ENCODE data around the gene DDX54. TPM values are rescaled to one million over a fixed set of nuclear protein-coding genes. Genes with fewer than 3 reads are reported as not detected.
A peak's percentile ranks its signal among the peaks of the same experiment; 100 is the strongest.
"Not testable (repeated sequence)": the region's sequence is repeated elsewhere in the genome, so short reads cannot be mapped to it uniquely, and the experiment has no call there.

The DDX54 gene
- total RNA-seq, 1 donor: 31.2 TPM

GRCh38 chr12:113214895-113215400 is 29.7 kb upstream of the DDX54 start:
- H3K4me3 ChIP-seq (ENCODE audit: low read depth, low read length): no peak overlapping the region
- peak; percentile 98 for DNase-seq (ENCODE audit: low read depth)
- no peak for TF ChIP-seq CTCF (IDR thresholded peaks at IDR 0.05; ENCODE audit: insufficient read depth, low read length)

GRCh38 chr12:113211160-113211559 is 25.9 kb upstream of the DDX54 start:
- H3K4me3 ChIP-seq (ENCODE audit: low read depth, low read length): no peak overlapping the region
- TF ChIP-seq CTCF (IDR thresholded peaks at IDR 0.05; ENCODE audit: insufficient read depth, low read length): no peak
- DNase-seq (ENCODE audit: low read depth): no peak

- DNase-seq (ENCODE audit: low read depth): no peak
- no peak overlapping the region for H3K4me3 ChIP-seq (ENCODE audit: low read depth, low read length)
- no peak for TF ChIP-seq CTCF (IDR thresholded peaks at IDR 0.05; ENCODE audit: insufficient read depth, low read length)
These were observed 23.0 kb upstream of the DDX54 start for GRCh38 chr12:113208041-113208934.

- H3K4me3 ChIP-seq (ENCODE audit: low read depth, low read length): no peak overlapping the region
- TF ChIP-seq CTCF (IDR thresholded peaks at IDR 0.05; ENCODE audit: insufficient read depth, low read length): no peak
- DNase-seq (ENCODE audit: low read depth): no peak
These were observed 22.3 kb upstream of the DDX54 start for GRCh38 chr12:113207613-113208040.

GRCh38 chr12:113206802-113207201 is 21.5 kb upstream of the DDX54 start:
- DNase-seq (ENCODE audit: low read depth); H3K4me3 ChIP-seq (ENCODE audit: low read depth, low read length): not testable (repeated sequence)

- no peak for TF ChIP-seq CTCF (IDR thresholded peaks at IDR 0.05; ENCODE audit: insufficient read depth, low read length)
- H3K4me3 ChIP-seq (ENCODE audit: low read depth, low read length): no peak overlapping the region
- DNase-seq (ENCODE audit: low read depth): no peak
These were observed 19.5 kb upstream of the DDX54 start for GRCh38 chr12:113204804-113205203.

- TF ChIP-seq CTCF (IDR thresholded peaks at IDR 0.05; ENCODE audit: insufficient read depth, low read length): no peak
- no peak overlapping the region for H3K4me3 ChIP-seq (ENCODE audit: low read depth, low read length)
- DNase-seq (ENCODE audit: low read depth): no peak
These were observed 18.8 kb upstream of the DDX54 start for GRCh38 chr12:113203852-113204760.

All from fibroblast of the aortic adventitia (primary cell).